Mucosa of descending colon (tissue), 3 donors: ENCODE data around the gene ADORA2A. TPM values are rescaled to one million over a fixed set of nuclear protein-coding genes. Genes with fewer than 3 reads are reported as not detected.

Source experiments
- ATAC-seq: fragments of 200-7000 bp; cut with Tn5 transposase; one replicate; pipeline ENCODE4 v1.9.1; 2020; ENCODE audit warnings: mild to moderate bottlenecking, moderate library complexity
- DNase-seq, 3 donors: peaks; one replicate each; pipeline ENCODE4 v3.0.0-alpha.2; 2020
- H3K36me3 ChIP-seq: fragments of 200-600 bp; one replicate; pipeline ENCODE4 v1.8.0; 2021; ENCODE audit warnings: low read depth, mild to moderate bottlenecking
- H3K4me1 ChIP-seq: fragments of 200-600 bp; one replicate; pipeline ENCODE4 v1.8.0; 2021; ENCODE audit warnings: low read depth, mild to moderate bottlenecking
- H3K4me3 ChIP-seq: fragments of 200-600 bp; one replicate; pipeline ENCODE4 v1.8.0; 2021; ENCODE audit warnings: mild to moderate bottlenecking
- H3K9me3 ChIP-seq: fragments of 200-600 bp; one replicate; pipeline ENCODE4 v1.8.0; 2021; ENCODE audit warnings: mild to moderate bottlenecking
- CTCF ChIP-seq: fragments of 200-600 bp; IDR thresholded peaks from one replicate; pipeline ENCODE4 v1.8.0; 2022; ENCODE audit warnings: antibody characterized with exemption, mild to moderate bottlenecking
- intact Hi-C, 2 donors: fragments of 100-400 bp; cut with DNase I in 1 of 2; cut with micrococcal nuclease in 1 of 2; formaldehyde crosslinking; loops; one replicate each; pipeline versions ENCODE4 v1.11.0 to v1.11.1; 2022; cut with DNase I, micrococcal nuclease
- total RNA-seq, 3 donors: library from RNA; stranded (reverse); fragmentation: NEBNext Ultra II Directional in 2 of 3; extraction: Animal tissue kit (Norgen Biotek cat#: 25700) in 2 of 3; gene quantifications; one replicate each; pipeline versions ENCODE4 v1.2.1 to v1.2.4, GENCODE V29; 2021 to 2023
- donor health status: DM: no; HTN: no; CAD: no; lungs with moderate emphysema.
- donor health status: DM: no; HTN: no; CAD: no.
- donor health status: DM: no; HTN: yes; CAD: no.

Gene ADORA2A
- total RNA-seq, 3 donors from 2014 or later, result 2.1 to 4.0 (median 3.6) TPM

GRCh38 chr22:24467340-24467739 lies 39.9 kb downstream of the ADORA2A start:
- ATAC-seq (no peak), DNase-seq (no peak)
- Histone ChIP-seq H3K9me3 (no peaks in the 10 kb centered on the region), H3K4me1 (no peaks in the 10 kb centered on the region), H3K4me3 (no peak overlapping the region), H3K36me3 (no peaks in the 10 kb centered on the region)
- intact Hi-C loops, result no loop called here
- no peak for TF ChIP-seq CTCF

- H3K4me1 ChIP-seq, result no peaks in the 10 kb centered on the region
- DNase-seq (no peak), ATAC-seq (no peak)
- H3K9me3 ChIP-seq, result no peaks in the 10 kb centered on the region
- H3K36me3 ChIP-seq, result no peaks in the 10 kb centered on the region
- TF ChIP-seq CTCF, result no peak
- intact Hi-C loops, result no loop called here
- no peak overlapping the region for H3K4me3 ChIP-seq
These were observed 44.2 kb downstream of the ADORA2A start for GRCh38 chr22:24471570-24471969.

- Histone ChIP-seq H3K9me3 (no peaks in the 10 kb centered on the region), H3K4me1 (no peaks in the 10 kb centered on the region), H3K4me3 (no peak overlapping the region), H3K36me3 (no peaks in the 10 kb centered on the region)
- no peak for ATAC-seq
- TF ChIP-seq CTCF, result no peak
- intact Hi-C loops, result no loop called here
- DNase-seq, result no peak
These were observed 45.9 kb downstream of the ADORA2A start for GRCh38 chr22:24473284-24473683.

GRCh38 chr22:24474221-24474620 lies 46.8 kb downstream of the ADORA2A start:
- Histone ChIP-seq H3K9me3 (no peaks in the 10 kb centered on the region), H3K36me3 (no peaks in the 10 kb centered on the region), H3K4me3 (no peak overlapping the region), H3K4me1 (no peaks in the 10 kb centered on the region)
- DNase-seq (no peak), ATAC-seq (no peak)
- intact Hi-C loops, result no loop called here
- TF ChIP-seq CTCF, result no peak

- TF ChIP-seq CTCF, result no peak
- no peaks in the 10 kb centered on the region for H3K4me1 ChIP-seq
- no peak overlapping the region for H3K4me3 ChIP-seq
- intact Hi-C loops, result no loop called here
- H3K9me3 ChIP-seq, result no peaks in the 10 kb centered on the region
- ATAC-seq (no peak), DNase-seq (no peak)
- no peaks in the 10 kb centered on the region for H3K36me3 ChIP-seq
These were observed 47.4 kb downstream of the ADORA2A start for GRCh38 chr22:24474649-24475255.

- no peaks in the 10 kb centered on the region for H3K9me3 ChIP-seq
- H3K36me3 ChIP-seq, result no peaks in the 10 kb centered on the region
- DNase-seq (no peak), ATAC-seq (no peak)
- no peaks in the 10 kb centered on the region for H3K4me1 ChIP-seq
- H3K4me3 ChIP-seq, result no peak overlapping the region
- TF ChIP-seq CTCF, result no peak
- intact Hi-C loops, result no loop called here
These were observed 54.2 kb downstream of the ADORA2A start for GRCh38 chr22:24481641-24482040.
